Measurements from ENCODE around the gene GAL3ST2. TPM values are rescaled to one million over a fixed set of nuclear protein-coding genes. Genes with fewer than 3 reads are reported as not detected.
"Not testable (repeated sequence)": the region's sequence is repeated elsewhere in the genome, so short reads cannot be mapped to it uniquely, and the experiment has no call there.

GAL3ST2 gene
- total RNA-seq, 1 donor from 2014 or later: 1.3 TPM

GRCh38 chr2:241803387-241804325 is 27.0 kb downstream of the GAL3ST2 start:
- H3K36me3 Mint-ChIP-seq (ENCODE audit: low read depth): no peaks in the 10 kb centered on the region
- peak overlapping the region; percentile 66 for H3K4me3 Mint-ChIP-seq (ENCODE audit: low read depth)
- no peaks in the 10 kb centered on the region for H3K9me3 Mint-ChIP-seq
- peaks cover 9% of the 10 kb centered on the region for H3K4me1 Mint-ChIP-seq (ENCODE audit: low read depth)
- H3K27ac Mint-ChIP-seq: peak overlapping the region; percentile 9
- H3K27me3 Mint-ChIP-seq (ENCODE audit: low read depth): peaks cover 2% of the 10 kb centered on the region
- DNase-seq (ENCODE audit: low spot score): peak; percentile 46
- intact Hi-C loops (cut with micrococcal nuclease): loop anchor here (5.0 kb wide), 1 partner anchor 39 kb away; no protein-coding TSS in a partner anchor

DNA sequence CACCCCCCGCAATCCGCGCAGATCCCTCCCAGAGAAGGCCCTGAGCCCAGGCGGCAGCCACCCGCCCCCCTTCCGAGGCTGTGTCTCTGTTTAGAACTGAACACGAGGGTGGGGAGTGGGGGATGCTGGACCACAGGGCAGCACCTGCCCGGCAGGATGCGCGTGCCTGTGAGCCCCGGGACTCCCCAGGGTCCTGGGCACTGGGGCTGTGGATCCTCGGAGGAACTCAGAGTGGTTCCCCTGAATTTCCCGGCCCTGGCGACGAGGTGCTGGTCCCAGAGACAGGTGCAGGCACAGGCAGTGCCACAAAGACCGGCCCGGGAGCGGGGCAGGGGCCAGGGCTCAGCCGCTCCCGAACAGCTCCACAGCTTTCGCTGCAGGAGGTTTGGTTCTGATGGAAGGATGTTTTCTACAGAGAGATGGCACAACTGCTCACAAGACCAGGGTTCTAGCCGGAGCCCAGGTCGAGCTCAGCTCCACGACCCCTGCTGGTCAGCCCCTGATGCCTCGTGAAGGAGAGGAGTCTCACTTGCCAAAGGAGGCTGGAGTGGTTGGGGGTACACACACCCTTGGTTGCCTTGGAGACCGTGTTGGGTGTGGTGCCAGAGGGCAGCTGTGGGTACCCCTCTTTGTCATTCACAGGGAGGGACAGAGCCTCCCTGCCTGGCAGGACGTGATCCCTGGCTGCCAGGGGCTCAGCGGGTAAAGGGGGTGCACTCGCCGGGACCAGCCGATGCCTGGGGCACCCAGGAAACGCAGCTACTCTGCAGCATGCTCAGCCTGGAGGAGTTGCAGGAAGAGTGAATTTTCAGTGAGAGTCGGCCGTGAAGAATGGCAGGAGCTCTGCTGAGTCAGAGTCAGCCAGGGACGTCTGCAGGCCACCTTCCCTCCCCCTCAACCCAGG is 28.0 kb downstream of the GAL3ST2 start:
- intact Hi-C loops (cut with micrococcal nuclease): loop anchor here (5.0 kb wide), 1 partner anchor 38 kb away; no protein-coding TSS in a partner anchor
- DNase-seq (ENCODE audit: low spot score): no peak
- no peaks in the 10 kb centered on the region for H3K9me3 Mint-ChIP-seq

DNA sequence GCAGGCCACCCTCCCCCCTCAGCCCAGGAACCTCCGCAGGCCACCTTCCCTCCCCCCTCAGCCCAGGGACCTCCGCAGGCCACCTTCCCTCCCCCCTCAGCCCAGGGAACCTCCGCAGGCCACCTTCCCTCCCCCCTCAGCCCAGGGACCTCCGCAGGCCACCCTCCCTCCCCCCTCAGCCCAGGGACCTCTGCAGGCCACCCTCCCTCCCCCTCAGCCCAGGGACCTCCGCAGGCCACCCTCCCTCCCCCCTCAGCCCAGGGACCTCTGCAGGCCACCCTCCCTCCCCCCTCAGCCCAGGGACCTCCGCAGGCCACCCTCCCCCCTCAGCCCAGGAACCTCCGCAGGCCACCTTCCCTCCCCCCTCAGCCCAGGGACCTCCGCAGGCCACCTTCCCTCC is 29.6 kb downstream of the GAL3ST2 start:
- H3K36me3 Mint-ChIP-seq (ENCODE audit: low read depth); DNase-seq (ENCODE audit: low spot score); H3K27me3 Mint-ChIP-seq (ENCODE audit: low read depth); H3K9me3 Mint-ChIP-seq; H3K4me3 Mint-ChIP-seq (ENCODE audit: low read depth); intact Hi-C loops (cut with micrococcal nuclease); H3K27ac Mint-ChIP-seq; H3K4me1 Mint-ChIP-seq (ENCODE audit: low read depth): not testable (repeated sequence)

More for the DNA sequence above, 28.0 kb downstream of the GAL3ST2 start:
- no peak overlapping the region for H3K27ac Mint-ChIP-seq
- peak overlapping the region; percentile 58 for H3K4me3 Mint-ChIP-seq (ENCODE audit: low read depth)
- H3K4me1 Mint-ChIP-seq (ENCODE audit: low read depth): peaks cover 9% of the 10 kb centered on the region
- peaks cover 2% of the 10 kb centered on the region for H3K27me3 Mint-ChIP-seq (ENCODE audit: low read depth)
- no peaks in the 10 kb centered on the region for H3K36me3 Mint-ChIP-seq (ENCODE audit: low read depth)

DNA sequence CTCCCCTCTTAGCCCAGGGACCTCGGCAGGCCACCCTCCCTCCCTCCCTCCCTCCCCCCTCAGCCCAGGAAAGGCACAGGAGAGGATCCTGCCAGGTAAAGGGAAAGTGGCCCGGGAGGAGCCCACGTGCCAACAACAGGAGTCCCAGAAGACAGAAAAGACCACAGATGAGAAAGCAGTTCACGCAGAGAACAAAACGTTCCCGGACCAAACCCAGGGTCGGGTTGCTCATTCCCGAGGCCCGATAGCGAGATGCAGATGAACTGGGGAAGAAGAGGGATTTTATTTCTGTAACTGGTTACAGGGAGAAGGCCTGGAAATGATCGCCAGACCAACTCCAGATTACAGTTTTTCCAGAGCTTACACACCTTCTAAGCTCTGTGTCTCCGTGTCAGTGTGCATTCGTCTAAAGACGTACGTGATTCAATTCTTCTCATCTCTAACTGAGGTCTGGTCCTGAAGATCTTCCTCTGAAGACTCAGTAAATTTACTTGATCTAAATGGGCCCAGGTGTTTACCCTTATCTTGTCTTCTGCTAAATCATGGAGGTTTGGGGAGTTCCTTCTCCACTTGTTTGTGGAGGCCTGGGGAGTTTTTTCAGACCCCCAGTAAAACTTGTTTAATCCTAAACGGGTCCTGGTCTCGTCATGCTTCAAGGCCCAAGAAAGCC is 31.6 kb downstream of the GAL3ST2 start:
- peak overlapping the region; percentile 33 for H3K27ac Mint-ChIP-seq

DNA sequence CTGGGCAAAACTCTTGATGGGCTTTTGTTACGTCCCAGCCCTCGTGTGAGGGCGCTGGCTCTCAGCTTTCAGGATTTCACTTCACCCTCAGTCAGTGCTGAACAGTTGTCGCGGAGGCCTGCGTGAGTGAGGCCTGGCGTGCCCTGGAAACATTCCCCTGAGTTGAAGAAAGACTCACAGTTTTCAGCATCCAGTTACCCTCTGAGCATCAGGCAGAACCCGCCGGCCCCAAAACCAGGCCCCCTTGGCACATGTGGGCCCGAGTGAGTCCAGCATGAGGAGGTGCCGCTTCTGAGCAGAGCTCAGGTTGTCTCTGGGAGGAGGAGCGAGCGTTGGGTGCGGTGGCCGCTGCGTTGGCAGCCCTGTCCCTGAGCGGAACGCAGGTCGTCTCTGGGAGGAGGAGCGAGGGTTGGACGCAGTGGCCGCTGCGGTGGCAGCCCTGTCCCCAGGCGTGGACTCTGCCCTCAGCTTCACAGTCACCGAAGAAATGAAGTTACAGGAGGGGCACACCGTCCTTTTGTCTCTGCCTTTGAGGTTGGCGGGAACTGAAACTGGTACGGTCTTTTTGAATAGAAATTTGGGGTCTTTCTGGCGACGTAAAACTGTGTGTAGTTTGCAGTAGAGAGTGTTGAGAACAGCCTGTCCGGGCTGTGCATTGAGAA is 32.2 kb downstream of the GAL3ST2 start, which contains the start of gene NEU4:
NEU4 (plus strand) TSS at position 473 of the 662 bp plus-strand sequence. CDS start 5,292 bp downstream, outside the sequence.
- intact Hi-C loops (cut with micrococcal nuclease): no loop called here

More for the DNA sequence above, 31.6 kb downstream of the GAL3ST2 start:
- Mint-ChIP-seq H3K9me3 (no peaks in the 10 kb centered on the region), H3K36me3 (ENCODE audit: low read depth) (no peaks in the 10 kb centered on the region), H3K27me3 (ENCODE audit: low read depth) (peaks cover 2% of the 10 kb centered on the region), H3K4me3 (ENCODE audit: low read depth) (no peak overlapping the region), H3K4me1 (ENCODE audit: low read depth) (peaks cover 9% of the 10 kb centered on the region)
- intact Hi-C loops (cut with micrococcal nuclease): no loop called here
- no peak for DNase-seq (ENCODE audit: low spot score)

GRCh38 chr2:241809383-241810306 is 33.0 kb downstream of the GAL3ST2 start:
- DNase-seq (ENCODE audit: low spot score): no peak

More for the DNA sequence above, 32.2 kb downstream of the GAL3ST2 start, which contains the start of gene NEU4:
- no peaks in the 10 kb centered on the region for H3K27me3 Mint-ChIP-seq (ENCODE audit: low read depth)
- H3K9me3 Mint-ChIP-seq: no peaks in the 10 kb centered on the region
- no peak within 1 kb of the TSS for H3K4me3 Mint-ChIP-seq (ENCODE audit: low read depth)
- H3K36me3 Mint-ChIP-seq (ENCODE audit: low read depth): no peaks in the 10 kb centered on the region
- peak within 1 kb of the TSS; percentile 33 for H3K27ac Mint-ChIP-seq
- H3K4me1 Mint-ChIP-seq (ENCODE audit: low read depth): peaks cover 6% of the 10 kb centered on the region
- no peak for DNase-seq (ENCODE audit: low spot score)

GRCh38 chr2:241810307-241811200 is 33.9 kb downstream of the GAL3ST2 start:
- Mint-ChIP-seq H3K27ac (no peak overlapping the region), H3K4me3 (ENCODE audit: low read depth) (no peak overlapping the region), H3K9me3 (no peaks in the 10 kb centered on the region), H3K36me3 (ENCODE audit: low read depth) (no peaks in the 10 kb centered on the region), H3K4me1 (ENCODE audit: low read depth) (peaks cover 2% of the 10 kb centered on the region), H3K27me3 (ENCODE audit: low read depth) (no peaks in the 10 kb centered on the region)
- DNase-seq (ENCODE audit: low spot score): no peak
- intact Hi-C loops (cut with micrococcal nuclease): no loop called here

More at GRCh38 chr2:241809383-241810306, 33.0 kb downstream of the GAL3ST2 start:
- H3K27ac Mint-ChIP-seq: no peak overlapping the region
- H3K4me1 Mint-ChIP-seq (ENCODE audit: low read depth): peaks cover 5% of the 10 kb centered on the region
- no peaks in the 10 kb centered on the region for H3K27me3 Mint-ChIP-seq (ENCODE audit: low read depth)
- no peaks in the 10 kb centered on the region for H3K36me3 Mint-ChIP-seq (ENCODE audit: low read depth)
- intact Hi-C loops (cut with micrococcal nuclease): no loop called here
- H3K4me3 Mint-ChIP-seq (ENCODE audit: low read depth): no peak overlapping the region
- H3K9me3 Mint-ChIP-seq: no peaks in the 10 kb centered on the region

- H3K27ac Mint-ChIP-seq: no peak overlapping the region
- H3K36me3 Mint-ChIP-seq (ENCODE audit: low read depth): no peaks in the 10 kb centered on the region
- peaks cover 2% of the 10 kb centered on the region for H3K4me1 Mint-ChIP-seq (ENCODE audit: low read depth)
- H3K4me3 Mint-ChIP-seq (ENCODE audit: low read depth): no peak overlapping the region
- no peak for DNase-seq (ENCODE audit: low spot score)
- intact Hi-C loops (cut with micrococcal nuclease): no loop called here
- H3K9me3 Mint-ChIP-seq: no peaks in the 10 kb centered on the region
- no peaks in the 10 kb centered on the region for H3K27me3 Mint-ChIP-seq (ENCODE audit: low read depth)
Observed at GRCh38 chr2:241811201-241811951, 34.8 kb downstream of the GAL3ST2 start.

GRCh38 chr2:241811952-241812729 is 35.5 kb downstream of the GAL3ST2 start:
- H3K27ac Mint-ChIP-seq: no peak overlapping the region
- intact Hi-C loops (cut with micrococcal nuclease): loop anchor here (2.0 kb wide), 1 partner anchor 15 kb away; no protein-coding TSS in a partner anchor

More at GRCh38 chr2:241811952-241812729, 35.5 kb downstream of the GAL3ST2 start:
- H3K9me3 Mint-ChIP-seq: no peaks in the 10 kb centered on the region
- H3K36me3 Mint-ChIP-seq (ENCODE audit: low read depth): no peaks in the 10 kb centered on the region
- no peak for DNase-seq (ENCODE audit: low spot score)
- no peak overlapping the region for H3K4me3 Mint-ChIP-seq (ENCODE audit: low read depth)
- H3K4me1 Mint-ChIP-seq (ENCODE audit: low read depth): peaks cover 2% of the 10 kb centered on the region
- H3K27me3 Mint-ChIP-seq (ENCODE audit: low read depth): no peaks in the 10 kb centered on the region
